ENCODE data around the gene EP300. TPM values are rescaled to one million over a fixed set of nuclear protein-coding genes. Genes with fewer than 3 reads are reported as not detected.
"Not testable (repeated sequence)": the region's sequence is repeated elsewhere in the genome, so short reads cannot be mapped to it uniquely, and the experiment has no call there.

Gene EP300
- total RNA-seq, 2 donors from 2014 or later: 168 to 174 TPM

DNA sequence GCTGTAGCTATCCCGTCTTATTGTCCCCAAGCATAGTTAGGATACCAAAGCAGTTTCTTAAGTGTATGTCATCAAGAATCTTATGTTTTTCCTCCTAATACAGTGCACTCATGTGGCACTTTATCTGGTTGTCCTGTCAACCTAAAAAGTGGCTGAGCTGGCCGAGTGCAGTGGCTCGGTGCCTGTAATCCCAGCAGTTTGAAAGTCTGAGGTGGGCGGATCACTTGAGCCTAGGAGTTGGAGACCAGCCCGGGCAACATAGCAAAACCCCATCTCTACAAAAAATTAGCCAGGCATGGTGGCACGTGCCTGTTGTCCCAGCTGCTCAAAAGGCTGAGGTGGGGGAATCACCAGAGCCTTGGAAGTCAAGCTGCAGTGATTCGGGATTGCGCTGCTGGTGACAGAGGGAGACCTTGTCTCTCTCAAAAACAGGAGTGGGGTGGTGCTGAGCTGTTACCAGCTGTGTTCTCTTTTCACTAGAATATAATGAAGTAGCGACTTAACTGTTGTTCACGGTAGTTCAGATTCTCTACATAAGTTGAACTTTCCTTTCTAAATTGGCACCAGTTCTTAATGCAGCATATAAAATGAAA is 48.1 kb downstream of the EP300 start:
- no peak for ATAC-seq
- H3K9me3 ChIP-seq (ENCODE audit: control insufficient read depth, low read length, poor library complexity, severe bottlenecking): no peaks in the 10 kb centered on the region
- Mint-ChIP-seq H3K4me1 (no peaks in the 10 kb centered on the region), H3K4me3 (no peak overlapping the region), H3K27me3 (no peaks in the 10 kb centered on the region), H3K36me3 (ENCODE audit: low read depth) (peaks cover 6% of the 10 kb centered on the region), H3K27ac (no peak overlapping the region)
- no peak for DNase-seq

DNA sequence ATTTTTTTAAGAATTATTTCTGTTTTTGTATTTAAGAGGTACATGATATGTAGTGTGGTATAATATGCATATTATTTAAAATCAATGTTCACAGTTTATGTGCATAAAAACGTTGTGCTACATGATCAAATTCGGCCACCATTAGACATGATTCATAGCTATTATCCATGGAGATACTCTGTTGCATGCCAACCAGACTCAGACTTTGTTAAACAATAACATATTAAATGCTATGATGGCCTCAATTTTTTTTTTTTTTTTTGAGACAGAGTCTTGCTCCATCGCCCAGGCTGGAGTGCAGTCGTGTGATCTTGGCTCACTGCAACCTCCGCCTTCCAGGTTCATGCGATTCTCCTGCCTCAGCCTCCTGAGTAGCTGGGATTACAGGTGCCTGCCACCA is 53.5 kb downstream of the EP300 start:
- not testable (repeated sequence) for H3K4me1 Mint-ChIP-seq; H3K27ac Mint-ChIP-seq; H3K4me3 Mint-ChIP-seq; H3K27me3 Mint-ChIP-seq; H3K9me3 ChIP-seq (ENCODE audit: control insufficient read depth, low read length, poor library complexity, severe bottlenecking); ATAC-seq; DNase-seq
- peaks cover 16% of the 10 kb centered on the region for H3K36me3 Mint-ChIP-seq (ENCODE audit: low read depth)

DNA sequence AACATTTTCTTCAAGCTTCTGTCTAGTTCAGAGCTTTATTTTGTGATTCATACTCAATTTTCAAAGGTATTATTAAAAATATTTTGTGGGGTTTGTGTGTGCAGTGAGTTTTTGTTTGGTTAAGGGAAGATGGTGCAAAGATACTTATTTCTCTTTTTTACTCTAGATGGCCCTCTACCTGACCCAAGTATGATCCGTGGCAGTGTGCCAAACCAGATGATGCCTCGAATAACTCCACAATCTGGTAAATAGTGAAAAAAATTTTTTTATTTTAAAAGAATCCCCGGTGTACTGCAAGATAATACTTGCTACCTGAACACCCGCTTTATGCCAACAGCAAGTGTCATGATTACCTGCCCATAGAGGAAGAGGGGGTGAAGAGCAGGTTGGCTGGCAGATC is 54.2 kb downstream of the EP300 start:
- ATAC-seq: no peak
- Mint-ChIP-seq H3K4me1 (no peaks in the 10 kb centered on the region), H3K4me3 (no peak overlapping the region), H3K27me3 (no peaks in the 10 kb centered on the region), H3K36me3 (ENCODE audit: low read depth) (peaks cover 16% of the 10 kb centered on the region), H3K27ac (no peak overlapping the region)
- DNase-seq: no peak
- H3K9me3 ChIP-seq (ENCODE audit: control insufficient read depth, low read length, poor library complexity, severe bottlenecking): no peaks in the 10 kb centered on the region

DNA sequence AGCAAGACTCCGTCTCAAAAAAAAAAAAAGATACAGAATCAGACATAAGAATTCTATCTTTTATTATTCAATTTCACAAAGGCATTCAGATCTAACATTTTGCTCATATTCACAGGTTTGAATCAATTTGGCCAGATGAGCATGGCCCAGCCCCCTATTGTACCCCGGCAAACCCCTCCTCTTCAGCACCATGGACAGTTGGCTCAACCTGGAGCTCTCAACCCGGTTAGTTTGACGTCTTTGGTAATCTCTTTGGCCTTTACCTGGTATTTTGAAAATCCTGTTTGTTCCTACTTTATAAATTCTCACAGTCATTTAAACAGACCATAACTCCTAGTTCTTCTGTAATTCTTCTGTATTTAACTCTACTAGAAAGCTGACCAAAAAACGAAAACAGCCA is 55.3 kb downstream of the EP300 start:
- Mint-ChIP-seq H3K36me3 (ENCODE audit: low read depth) (peaks cover 16% of the 10 kb centered on the region), H3K4me3 (no peak overlapping the region), H3K27me3 (no peaks in the 10 kb centered on the region), H3K27ac (peak overlapping the region; percentile 53), H3K4me1 (no peaks in the 10 kb centered on the region)
- no peaks in the 10 kb centered on the region for H3K9me3 ChIP-seq (ENCODE audit: control insufficient read depth, low read length, poor library complexity, severe bottlenecking)
- DNase-seq: no peak
- no peak for ATAC-seq

DNA sequence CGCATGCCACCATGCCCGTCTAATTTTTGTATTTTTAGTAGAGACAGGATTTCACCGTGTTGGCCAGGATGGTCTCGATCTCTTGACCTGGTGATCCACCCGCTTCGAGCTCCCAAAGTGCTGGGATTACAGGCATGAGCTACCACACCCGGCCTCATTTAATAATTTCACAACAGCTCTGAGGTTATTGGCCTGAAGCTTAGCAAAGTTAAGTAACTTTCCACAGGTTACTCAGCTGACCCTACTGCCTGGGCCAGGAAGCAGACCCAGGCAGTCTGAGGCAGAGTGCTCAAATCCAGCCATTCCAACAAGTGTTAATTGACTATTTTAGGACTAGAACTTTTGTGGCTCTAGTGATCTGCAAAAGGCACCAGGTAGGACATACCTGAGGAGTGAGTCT is 60.5 kb downstream of the EP300 start:
- no peaks in the 10 kb centered on the region for H3K4me1 Mint-ChIP-seq
- ATAC-seq: no peak
- DNase-seq: no peak
- no peaks in the 10 kb centered on the region for H3K9me3 ChIP-seq (ENCODE audit: control insufficient read depth, low read length, poor library complexity, severe bottlenecking)
- H3K27ac Mint-ChIP-seq: no peak overlapping the region
- H3K4me3 Mint-ChIP-seq: no peak overlapping the region
- no peaks in the 10 kb centered on the region for H3K27me3 Mint-ChIP-seq
- peaks cover 16% of the 10 kb centered on the region for H3K36me3 Mint-ChIP-seq (ENCODE audit: low read depth)

DNA sequence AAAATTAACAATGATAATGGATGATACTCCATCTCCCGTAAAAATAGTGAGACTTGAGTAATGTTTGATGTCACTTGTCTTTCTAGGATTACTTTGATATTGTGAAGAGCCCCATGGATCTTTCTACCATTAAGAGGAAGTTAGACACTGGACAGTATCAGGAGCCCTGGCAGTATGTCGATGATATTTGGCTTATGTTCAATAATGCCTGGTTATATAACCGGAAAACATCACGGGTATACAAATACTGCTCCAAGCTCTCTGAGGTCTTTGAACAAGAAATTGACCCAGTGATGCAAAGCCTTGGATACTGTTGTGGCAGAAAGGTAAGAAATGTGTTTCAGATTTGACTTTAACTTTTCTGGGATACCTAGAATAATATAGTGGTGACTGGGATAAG is 64.7 kb downstream of the EP300 start:
- Mint-ChIP-seq H3K4me1 (peaks cover 5% of the 10 kb centered on the region), H3K4me3 (no peak overlapping the region), H3K27ac (no peak overlapping the region), H3K36me3 (ENCODE audit: low read depth) (peaks cover 5% of the 10 kb centered on the region), H3K27me3 (no peaks in the 10 kb centered on the region)
- ATAC-seq (no peak), DNase-seq (no peak)
- no peaks in the 10 kb centered on the region for H3K9me3 ChIP-seq (ENCODE audit: control insufficient read depth, low read length, poor library complexity, severe bottlenecking)

DNA sequence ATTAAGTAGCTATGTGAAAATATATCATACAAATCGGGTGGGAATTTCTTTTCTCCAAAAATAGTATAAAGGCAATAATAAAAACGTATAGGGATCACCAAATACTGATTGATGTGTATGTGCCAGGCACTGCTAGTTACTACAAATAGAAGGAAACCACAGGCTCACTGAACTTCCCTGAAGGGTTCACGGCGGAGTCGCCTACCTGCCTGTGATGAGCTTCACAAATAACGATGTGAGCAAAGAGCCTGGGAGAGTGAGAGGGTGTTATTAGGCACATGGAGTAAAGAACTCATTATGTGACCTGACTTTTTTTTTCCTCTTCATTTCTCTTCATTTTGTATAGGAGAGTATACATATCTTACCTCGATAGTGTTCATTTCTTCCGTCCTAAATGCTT is 76.8 kb downstream of the EP300 start:
- Mint-ChIP-seq H3K4me3 (no peak overlapping the region), H3K36me3 (ENCODE audit: low read depth) (peaks cover 6% of the 10 kb centered on the region), H3K27me3 (no peaks in the 10 kb centered on the region), H3K27ac (no peak overlapping the region), H3K4me1 (peaks cover 6% of the 10 kb centered on the region)
- no peaks in the 10 kb centered on the region for H3K9me3 ChIP-seq (ENCODE audit: control insufficient read depth, low read length, poor library complexity, severe bottlenecking)
- DNase-seq: no peak
- no peak for ATAC-seq

DNA sequence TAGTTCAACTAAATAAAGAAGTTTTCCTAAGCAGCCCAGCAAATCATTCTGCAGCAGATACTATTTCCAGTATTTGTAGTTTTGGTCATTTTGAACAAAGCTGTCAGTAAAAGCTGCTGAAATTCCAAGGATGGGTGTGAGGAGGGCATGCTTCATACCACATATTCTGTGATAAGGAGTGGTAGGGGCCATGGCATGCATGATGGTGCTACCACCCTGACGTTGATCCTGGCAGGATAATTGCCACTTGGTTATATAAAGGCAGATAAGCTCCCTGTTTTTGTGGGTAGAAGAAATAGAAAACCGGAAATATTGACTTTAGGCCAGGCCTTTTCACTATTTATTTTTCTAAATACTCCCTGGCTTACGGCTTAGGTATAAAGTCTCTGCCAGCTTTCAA is 79.6 kb downstream of the EP300 start:
- ATAC-seq (no peak), DNase-seq (no peak)
- Mint-ChIP-seq H3K4me3 (no peak overlapping the region), H3K27ac (peak overlapping the region; percentile 47), H3K4me1 (peaks cover 6% of the 10 kb centered on the region), H3K36me3 (ENCODE audit: low read depth) (peaks cover 6% of the 10 kb centered on the region), H3K27me3 (no peaks in the 10 kb centered on the region)
- H3K9me3 ChIP-seq (ENCODE audit: control insufficient read depth, low read length, poor library complexity, severe bottlenecking): no peaks in the 10 kb centered on the region

DNA sequence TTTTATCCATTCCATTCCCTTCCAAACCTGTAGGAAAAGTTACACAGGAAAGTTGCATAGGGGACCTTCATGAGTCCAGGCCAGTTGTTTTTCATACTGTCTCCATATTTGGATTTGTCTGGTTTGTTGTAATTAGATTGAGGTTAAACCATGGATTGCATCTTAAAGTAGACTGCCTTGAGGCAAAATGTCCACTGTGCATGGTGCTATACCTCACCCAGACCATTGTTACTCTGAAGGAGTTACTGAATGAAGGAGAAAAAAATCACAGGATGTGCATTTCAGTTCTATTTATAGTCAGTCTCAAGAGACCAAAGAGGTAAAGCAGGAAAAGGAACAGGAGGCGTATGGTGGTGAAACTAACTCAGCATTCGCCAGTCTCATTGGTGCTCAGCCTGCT is 83.2 kb downstream of the EP300 start:
- ATAC-seq: no peak
- H3K36me3 Mint-ChIP-seq (ENCODE audit: low read depth): peaks cover 8% of the 10 kb centered on the region
- H3K27ac Mint-ChIP-seq: no peak overlapping the region

DNA sequence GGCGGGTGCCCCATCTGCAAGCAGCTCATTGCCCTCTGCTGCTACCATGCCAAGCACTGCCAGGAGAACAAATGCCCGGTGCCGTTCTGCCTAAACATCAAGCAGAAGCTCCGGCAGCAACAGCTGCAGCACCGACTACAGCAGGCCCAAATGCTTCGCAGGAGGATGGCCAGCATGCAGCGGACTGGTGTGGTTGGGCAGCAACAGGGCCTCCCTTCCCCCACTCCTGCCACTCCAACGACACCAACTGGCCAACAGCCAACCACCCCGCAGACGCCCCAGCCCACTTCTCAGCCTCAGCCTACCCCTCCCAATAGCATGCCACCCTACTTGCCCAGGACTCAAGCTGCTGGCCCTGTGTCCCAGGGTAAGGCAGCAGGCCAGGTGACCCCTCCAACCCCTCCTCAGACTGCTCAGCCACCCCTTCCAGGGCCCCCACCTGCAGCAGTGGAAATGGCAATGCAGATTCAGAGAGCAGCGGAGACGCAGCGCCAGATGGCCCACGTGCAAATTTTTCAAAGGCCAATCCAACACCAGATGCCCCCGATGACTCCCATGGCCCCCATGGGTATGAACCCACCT is 84.7 kb downstream of the EP300 start:
- Mint-ChIP-seq H3K4me1 (peaks cover 8% of the 10 kb centered on the region), H3K36me3 (ENCODE audit: low read depth) (peaks cover 8% of the 10 kb centered on the region), H3K27ac (no peak overlapping the region), H3K4me3 (no peak overlapping the region), H3K27me3 (no peaks in the 10 kb centered on the region)
- DNase-seq: no peak
- no peak for ATAC-seq
- H3K9me3 ChIP-seq (ENCODE audit: control insufficient read depth, low read length, poor library complexity, severe bottlenecking): no peaks in the 10 kb centered on the region

More for the DNA sequence above, 83.2 kb downstream of the EP300 start:
- no peak for DNase-seq
- Mint-ChIP-seq H3K4me1 (peaks cover 8% of the 10 kb centered on the region), H3K4me3 (no peak overlapping the region), H3K27me3 (no peaks in the 10 kb centered on the region)
- H3K9me3 ChIP-seq (ENCODE audit: control insufficient read depth, low read length, poor library complexity, severe bottlenecking): no peaks in the 10 kb centered on the region

DNA sequence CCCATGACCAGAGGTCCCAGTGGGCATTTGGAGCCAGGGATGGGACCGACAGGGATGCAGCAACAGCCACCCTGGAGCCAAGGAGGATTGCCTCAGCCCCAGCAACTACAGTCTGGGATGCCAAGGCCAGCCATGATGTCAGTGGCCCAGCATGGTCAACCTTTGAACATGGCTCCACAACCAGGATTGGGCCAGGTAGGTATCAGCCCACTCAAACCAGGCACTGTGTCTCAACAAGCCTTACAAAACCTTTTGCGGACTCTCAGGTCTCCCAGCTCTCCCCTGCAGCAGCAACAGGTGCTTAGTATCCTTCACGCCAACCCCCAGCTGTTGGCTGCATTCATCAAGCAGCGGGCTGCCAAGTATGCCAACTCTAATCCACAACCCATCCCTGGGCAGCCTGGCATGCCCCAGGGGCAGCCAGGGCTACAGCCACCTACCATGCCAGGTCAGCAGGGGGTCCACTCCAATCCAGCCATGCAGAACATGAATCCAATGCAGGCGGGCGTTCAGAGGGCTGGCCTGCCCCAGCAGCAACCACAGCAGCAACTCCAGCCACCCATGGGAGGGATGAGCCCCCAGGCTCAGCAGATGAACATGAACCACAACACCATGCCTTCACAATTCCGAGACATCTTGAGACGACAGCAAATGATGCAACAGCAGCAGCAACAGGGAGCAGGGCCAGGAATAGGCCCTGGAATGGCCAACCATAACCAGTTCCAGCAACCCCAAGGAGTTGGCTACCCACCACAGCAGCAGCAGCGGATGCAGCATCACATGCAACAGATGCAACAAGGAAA is 85.4 kb downstream of the EP300 start:
- Mint-ChIP-seq H3K27me3 (no peaks in the 10 kb centered on the region), H3K4me1 (peaks cover 8% of the 10 kb centered on the region), H3K27ac (peak overlapping the region; percentile 83), H3K36me3 (ENCODE audit: low read depth) (peaks cover 8% of the 10 kb centered on the region), H3K4me3 (no peak overlapping the region)
- ATAC-seq (peak; percentile 16), DNase-seq (no peak)
- no peaks in the 10 kb centered on the region for H3K9me3 ChIP-seq (ENCODE audit: control insufficient read depth, low read length, poor library complexity, severe bottlenecking)

DNA sequence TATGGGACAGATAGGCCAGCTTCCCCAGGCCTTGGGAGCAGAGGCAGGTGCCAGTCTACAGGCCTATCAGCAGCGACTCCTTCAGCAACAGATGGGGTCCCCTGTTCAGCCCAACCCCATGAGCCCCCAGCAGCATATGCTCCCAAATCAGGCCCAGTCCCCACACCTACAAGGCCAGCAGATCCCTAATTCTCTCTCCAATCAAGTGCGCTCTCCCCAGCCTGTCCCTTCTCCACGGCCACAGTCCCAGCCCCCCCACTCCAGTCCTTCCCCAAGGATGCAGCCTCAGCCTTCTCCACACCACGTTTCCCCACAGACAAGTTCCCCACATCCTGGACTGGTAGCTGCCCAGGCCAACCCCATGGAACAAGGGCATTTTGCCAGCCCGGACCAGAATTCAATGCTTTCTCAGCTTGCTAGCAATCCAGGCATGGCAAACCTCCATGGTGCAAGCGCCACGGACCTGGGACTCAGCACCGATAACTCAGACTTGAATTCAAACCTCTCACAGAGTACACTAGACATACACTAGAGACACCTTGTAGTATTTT is 86.1 kb downstream of the EP300 start:
- DNase-seq (no peak), ATAC-seq (peak; percentile 12)
- Mint-ChIP-seq H3K27ac (peak overlapping the region; percentile 83), H3K4me3 (peak overlapping the region; percentile 60), H3K27me3 (no peaks in the 10 kb centered on the region), H3K4me1 (peaks cover 5% of the 10 kb centered on the region), H3K36me3 (ENCODE audit: low read depth) (peaks cover 6% of the 10 kb centered on the region)
- no peaks in the 10 kb centered on the region for H3K9me3 ChIP-seq (ENCODE audit: control insufficient read depth, low read length, poor library complexity, severe bottlenecking)

DNA sequence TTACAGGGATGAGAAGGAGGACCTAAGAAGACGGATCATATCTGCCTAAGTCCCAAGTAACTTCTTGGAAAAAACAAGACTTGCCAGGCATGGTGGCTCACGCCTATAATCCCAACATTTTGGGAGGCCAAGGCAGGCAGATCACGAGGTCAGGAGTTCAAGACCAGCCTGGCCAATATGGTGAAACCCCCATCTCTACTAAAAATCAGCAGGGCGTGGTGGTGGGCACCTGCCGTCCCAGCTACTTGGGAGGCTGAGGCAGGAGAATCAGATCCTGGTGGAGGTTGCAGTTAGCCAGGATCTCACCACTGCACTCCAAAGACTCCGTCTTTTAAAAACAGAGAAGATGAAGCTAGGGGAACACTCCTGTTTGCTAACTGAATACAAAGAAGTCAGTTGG is 88.0 kb downstream of the EP300 start:
- H3K27me3 Mint-ChIP-seq; H3K9me3 ChIP-seq (ENCODE audit: control insufficient read depth, low read length, poor library complexity, severe bottlenecking); ATAC-seq; H3K36me3 Mint-ChIP-seq (ENCODE audit: low read depth); H3K4me3 Mint-ChIP-seq; H3K4me1 Mint-ChIP-seq; DNase-seq: not testable (repeated sequence)
- peak overlapping the region; percentile 48 for H3K27ac Mint-ChIP-seq

Data from T-helper 17 cell (primary cell).